GM12872 (cell line): Measurements from ENCODE around the gene KASH5.
A peak's percentile ranks its signal among the peaks of the same experiment; 100 is the strongest.

Experiments used
- CTCF ChIP-seq: IDR thresholded peaks from 3 replicates; pipeline ENCODE4 v1.5.1; 2011; ENCODE audit warnings: low read depth, mild to moderate bottlenecking, low read length, moderate library complexity; ENCODE audit not compliant: insufficient read depth

The KASH5 gene

GRCh38 chr19:49391581-49392399, 3.7 kb downstream of the KASH5 start:
- peak; percentile 89 for TF ChIP-seq CTCF

DNA sequence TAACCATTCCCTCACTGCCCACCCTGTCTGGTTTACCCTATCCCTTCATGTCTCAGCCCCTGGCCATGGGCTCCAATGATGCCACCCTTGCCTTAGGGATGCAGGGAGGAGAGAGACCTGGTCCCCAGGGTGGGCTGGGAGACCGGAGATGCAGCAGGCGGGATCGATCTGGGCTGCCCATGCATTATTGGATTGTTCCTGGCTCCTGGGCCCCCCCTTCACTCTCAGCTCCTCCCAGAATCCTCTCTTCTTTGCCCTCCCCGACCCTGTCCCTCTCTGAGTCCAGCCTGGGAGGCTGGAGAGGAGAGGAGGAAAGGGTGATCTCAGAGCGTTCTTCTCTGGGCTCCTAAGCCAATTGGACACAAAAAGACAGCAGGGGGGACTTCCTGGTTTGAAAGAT, 5.8 kb downstream of the KASH5 start:
- TF ChIP-seq CTCF = no peak

GRCh38 chr19:49395581-49396407, 7.7 kb downstream of the KASH5 start:
- no peak for TF ChIP-seq CTCF

GRCh38 chr19:49396738-49397505, 8.9 kb downstream of the KASH5 start:
- no peak for TF ChIP-seq CTCF

DNA sequence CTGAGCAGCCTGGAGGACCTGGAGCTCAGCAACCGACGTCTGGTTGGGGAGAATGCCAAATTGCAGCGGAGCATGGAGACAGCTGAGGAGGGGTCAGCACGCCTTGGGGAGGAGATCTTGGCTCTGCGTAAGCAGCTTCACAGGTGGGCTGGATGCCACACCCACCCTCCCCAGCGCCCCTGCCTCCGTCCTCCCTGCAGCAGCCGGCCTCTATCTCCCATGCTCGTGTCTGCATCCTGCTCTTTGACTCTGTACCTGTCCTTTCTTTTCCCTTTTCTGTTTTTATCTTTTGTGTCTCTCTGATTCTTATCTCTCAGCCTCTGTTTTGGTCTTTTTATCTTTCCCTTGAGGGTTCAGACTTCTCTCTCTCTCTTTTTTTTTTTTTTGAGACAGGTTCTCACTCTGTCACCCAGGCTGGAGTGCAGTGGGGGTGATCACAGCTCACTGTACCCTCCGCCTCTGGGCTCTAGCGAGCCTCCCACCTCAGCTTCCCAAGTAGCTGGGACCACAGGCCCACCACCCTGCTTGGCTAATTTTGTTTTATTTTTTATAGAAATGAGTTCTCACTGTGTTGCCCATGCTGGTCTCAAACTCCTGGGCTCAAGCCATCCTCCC, 10.1 kb downstream of the KASH5 start:
- TF ChIP-seq CTCF = no peak

DNA sequence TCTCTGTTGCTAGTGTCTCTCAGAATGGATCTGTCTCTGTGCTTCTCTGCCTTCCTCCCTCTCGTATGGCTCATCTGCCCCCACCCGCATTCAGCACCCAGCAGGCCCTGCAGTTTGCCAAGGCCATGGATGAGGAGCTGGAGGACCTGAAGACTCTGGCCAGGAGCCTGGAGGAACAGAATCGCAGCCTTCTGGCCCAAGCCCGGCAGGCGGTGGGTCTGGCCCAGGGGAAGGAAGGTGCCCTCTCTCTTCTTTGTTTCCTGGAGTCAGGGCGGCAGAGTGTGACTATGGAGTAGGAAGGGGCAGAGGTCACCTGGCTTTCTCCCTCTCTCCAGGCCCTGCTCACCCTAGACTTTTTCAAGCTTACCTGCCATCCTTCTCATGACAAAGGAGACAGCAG, 10.9 kb downstream of the KASH5 start:
- no peak for TF ChIP-seq CTCF
